ENCODE data around the gene FAM120AOS.

- TF ChIP-seq EZH2 (IDR thresholded peaks at IDR 0.05; ENCODE audit: insufficient read depth, poor library complexity, severe bottlenecking) (no peak), EZH2phosphoT487 (IDR thresholded peaks at IDR 0.05; ENCODE audit: insufficient read depth, low read depth) (no peak)
Observed at GRCh38 chr9:93480728-93481324, 27.4 kb upstream of the FAM120AOS start.
